Lower leg skin (tissue), 3 donors: Measurements from ENCODE around the gene ZNF311.

Experiments used
- POLR2A ChIP-seq, 2 donors: fragments of 450-650 bp; IDR thresholded peaks; one replicate each; pipeline ENCODE4 v1.6.1; 2016 to 2017; ENCODE audit warnings: antibody characterized with exemption in 2 of 2, mild to moderate bottlenecking in 1 of 2, moderate library complexity in 1 of 2
- TF ChIP-seq, protein P1 (sequence below), 3 donors: fragments of 450-650 bp; IDR thresholded peaks; one replicate each; pipeline ENCODE4 v1.5.1; 2016; ENCODE audit warnings: antibody characterized with exemption in 3 of 3, mild to moderate bottlenecking in 3 of 3, moderate library complexity in 2 of 3

DNA sequence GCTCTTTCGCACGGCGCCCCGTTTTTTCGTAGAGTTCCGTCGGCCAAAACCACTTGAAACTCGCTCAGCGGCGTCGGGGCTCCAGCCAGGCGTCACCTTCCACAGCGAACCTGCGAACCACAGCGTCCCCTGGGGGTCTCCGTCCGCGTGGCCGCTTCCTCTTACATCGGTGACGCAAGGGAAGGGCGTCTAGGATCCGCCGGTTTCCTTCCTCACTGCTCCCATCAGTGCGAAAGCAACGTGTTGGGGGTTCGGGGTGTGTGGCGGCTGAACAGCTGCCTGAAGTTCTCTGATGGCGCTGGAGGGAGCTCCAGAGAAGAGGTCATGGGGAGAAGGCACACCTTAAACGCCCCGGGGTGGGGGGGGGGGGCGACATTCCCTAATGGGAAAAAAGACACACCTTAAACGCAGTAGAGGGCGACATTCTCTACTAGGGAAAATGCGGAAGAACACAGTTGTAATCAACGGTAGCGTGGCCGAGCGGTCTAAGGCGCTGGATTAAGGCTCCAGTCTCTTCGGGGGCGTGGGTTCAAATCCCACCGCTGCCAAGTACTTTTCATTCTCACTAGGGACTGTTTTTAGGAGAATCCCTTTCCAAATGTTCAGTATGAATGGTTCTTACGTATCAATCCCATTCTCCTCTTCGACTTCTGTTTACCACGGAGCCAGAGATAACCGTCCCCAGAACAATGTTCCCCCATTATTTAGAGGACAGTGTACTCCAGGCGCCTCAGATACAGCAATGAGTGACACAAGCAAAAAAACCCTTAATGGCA, 16.4 kb downstream of the ZNF311 start:
- TF ChIP-seq, protein P1, sequence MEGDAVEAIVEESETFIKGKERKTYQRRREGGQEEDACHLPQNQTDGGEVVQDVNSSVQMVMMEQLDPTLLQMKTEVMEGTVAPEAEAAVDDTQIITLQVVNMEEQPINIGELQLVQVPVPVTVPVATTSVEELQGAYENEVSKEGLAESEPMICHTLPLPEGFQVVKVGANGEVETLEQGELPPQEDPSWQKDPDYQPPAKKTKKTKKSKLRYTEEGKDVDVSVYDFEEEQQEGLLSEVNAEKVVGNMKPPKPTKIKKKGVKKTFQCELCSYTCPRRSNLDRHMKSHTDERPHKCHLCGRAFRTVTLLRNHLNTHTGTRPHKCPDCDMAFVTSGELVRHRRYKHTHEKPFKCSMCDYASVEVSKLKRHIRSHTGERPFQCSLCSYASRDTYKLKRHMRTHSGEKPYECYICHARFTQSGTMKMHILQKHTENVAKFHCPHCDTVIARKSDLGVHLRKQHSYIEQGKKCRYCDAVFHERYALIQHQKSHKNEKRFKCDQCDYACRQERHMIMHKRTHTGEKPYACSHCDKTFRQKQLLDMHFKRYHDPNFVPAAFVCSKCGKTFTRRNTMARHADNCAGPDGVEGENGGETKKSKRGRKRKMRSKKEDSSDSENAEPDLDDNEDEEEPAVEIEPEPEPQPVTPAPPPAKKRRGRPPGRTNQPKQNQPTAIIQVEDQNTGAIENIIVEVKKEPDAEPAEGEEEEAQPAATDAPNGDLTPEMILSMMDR (IDR thresholded peaks at IDR 0.05): no peak
- TF ChIP-seq POLR2A (IDR thresholded peaks at IDR 0.05): no peak
